IMR-90 (cell line): ENCODE data around the gene RAB30. TPM values are rescaled to one million over a fixed set of nuclear protein-coding genes. Genes with fewer than 3 reads are reported as not detected.

ENCODE experiments used
- ATAC-seq: fragments of 200-7000 bp; cut with Tn5 transposase; 2 replicates; pipeline ENCODE4 v1.9.1; 2020; ENCODE audit warnings: low read depth, mild to moderate bottlenecking, moderate library complexity
- BruUV-seq: library from RNA; stranded (reverse); fragments of 400-500 nt; replicated peaks from 2 replicates; lab custom pipeline; 2021; lab: Mats Ljungman, UMichigan
- CTCF ChIA-PET: fragments of 300-600 bp; formaldehyde crosslinking; extraction: SDS; loops from one replicate; lab custom pipeline; 2021; ENCODE audit warnings: antibody characterized with exemption; lab: Yijun Ruan, JAX
- POLR2A ChIA-PET: fragments of 300-600 bp; sonication (Branson Sonifier 250); formaldehyde crosslinking; loops from one replicate; lab custom pipeline; 2022; ENCODE audit warnings: antibody characterized with exemption; ENCODE audit not compliant: unreplicated experiment; lab: Charles Lee
- DNase-seq: peaks from one replicate; pipeline ENCODE4 v3.0.0; 2013
- H2AFZ ChIP-seq: replicated peaks from 2 replicates; pipeline ENCODE3; 2013; ENCODE audit warnings: low read length, mild to moderate bottlenecking; ENCODE audit not compliant: poor library complexity
- H2AK5ac ChIP-seq: 2 replicates; pipeline ENCODE4 v1.6.1; 2013; ENCODE audit warnings: low read depth, low read length, inconsistent platforms
- H2AK9ac ChIP-seq: replicated peaks from 2 replicates; pipeline ENCODE3; 2013; ENCODE audit warnings: mild to moderate bottlenecking, low read depth, low read length, moderate library complexity; ENCODE audit not compliant: poor library complexity
- H2BK120ac ChIP-seq: 2 replicates; pipeline ENCODE4 v1.6.1; 2013; ENCODE audit warnings: low read depth, low read length, inconsistent platforms
- H2BK15ac ChIP-seq: 3 replicates; pipeline ENCODE4 v1.6.1; 2013; ENCODE audit warnings: low read depth, low read length, inconsistent platforms
- H2BK20ac ChIP-seq: 2 replicates; pipeline ENCODE4 v1.6.1; 2013; ENCODE audit warnings: low read depth, mild to moderate bottlenecking, inconsistent platforms, low read length, moderate library complexity
- H2BK5ac ChIP-seq: 2 replicates; pipeline ENCODE4 v1.6.1; 2013; ENCODE audit warnings: mild to moderate bottlenecking, low read depth, low read length, inconsistent platforms; ENCODE audit not compliant: poor library complexity, severe bottlenecking
- H3K14ac ChIP-seq: replicated peaks from 2 replicates; pipeline ENCODE4 v1.6.1; 2013; ENCODE audit warnings: low read depth, low read length, inconsistent platforms
- H3K18ac ChIP-seq: 2 replicates; pipeline ENCODE4 v1.6.1; 2013; ENCODE audit warnings: low read depth, low read length, control low read depth
- H3K23ac ChIP-seq: 2 replicates; pipeline ENCODE4 v1.6.1; 2013; ENCODE audit warnings: low read depth, low read length, inconsistent platforms
- H3K27ac ChIP-seq: 2 replicates; pipeline ENCODE4 v1.5.1; 2013; ENCODE audit warnings: mild to moderate bottlenecking, control low read depth, low read length; ENCODE audit not compliant: insufficient read depth
- H3K27me3 ChIP-seq: 2 replicates; pipeline ENCODE4 v1.6.1; 2013; ENCODE audit warnings: low read length; ENCODE audit not compliant: control insufficient read depth, insufficient read depth
- H3K36me3 ChIP-seq: 2 replicates; pipeline ENCODE4 v1.6.1; 2013; ENCODE audit warnings: low read length, mixed read lengths; ENCODE audit not compliant: control insufficient read depth, insufficient read depth
- H3K4ac ChIP-seq: 2 replicates; pipeline ENCODE4 v1.6.1; 2013; ENCODE audit warnings: low read depth, low read length, inconsistent platforms
- H3K4me1 ChIP-seq: 2 replicates; pipeline ENCODE4 v1.6.1; 2013; ENCODE audit warnings: low read length, mixed read lengths; ENCODE audit not compliant: control insufficient read depth, insufficient read depth
- H3K4me2 ChIP-seq: 2 replicates; pipeline ENCODE4 v1.6.1; 2013; ENCODE audit warnings: low read depth, mild to moderate bottlenecking, control low read depth, low read length, moderate library complexity
- H3K4me3 ChIP-seq: 2 replicates; pipeline ENCODE4 v1.5.1; 2013; ENCODE audit warnings: low read depth, mild to moderate bottlenecking, control low read depth, low read length, moderate library complexity; ENCODE audit not compliant: insufficient read depth
- H3K56ac ChIP-seq: 2 replicates; pipeline ENCODE4 v1.6.1; 2013; ENCODE audit warnings: low read length, inconsistent platforms; ENCODE audit not compliant: insufficient read depth; ENCODE audit errors: extremely low read depth
- H3K79me1 ChIP-seq, 2 experiments: 2 replicates each; pipeline ENCODE4 v1.6.1; 2013; ENCODE audit warnings: low read length in 2 of 2, inconsistent platforms in 1 of 2, low read depth in 1 of 2
- H3K9ac ChIP-seq: 2 replicates; pipeline ENCODE4 v1.6.1; 2013; ENCODE audit warnings: low read depth, low read length, control low read depth
- H3K9me1 ChIP-seq: 2 replicates; pipeline ENCODE4 v1.6.1; 2013; ENCODE audit warnings: low read length, inconsistent platforms; ENCODE audit not compliant: insufficient read depth
- H3K9me3 ChIP-seq: 2 replicates; pipeline ENCODE4 v1.6.1; 2013; ENCODE audit warnings: low read length; ENCODE audit not compliant: control insufficient read depth, insufficient read depth
- H4K20me1 ChIP-seq: 2 replicates; pipeline ENCODE4 v1.6.1; 2013; ENCODE audit warnings: low read length, inconsistent platforms; ENCODE audit not compliant: insufficient read depth
- H4K5ac ChIP-seq: 2 replicates; pipeline ENCODE4 v1.6.1; 2013; ENCODE audit warnings: mild to moderate bottlenecking, low read depth, low read length, control low read depth
- H4K8ac ChIP-seq, 2 experiments: 2 replicates each; pipeline ENCODE4 v1.6.1; 2013; ENCODE audit warnings: low read depth in 2 of 2, low read length in 2 of 2, control low read depth in 1 of 2, inconsistent platforms in 1 of 2
- H4K91ac ChIP-seq: 2 replicates; pipeline ENCODE4 v1.6.1; 2013; ENCODE audit warnings: low read depth, low read length, inconsistent platforms; ENCODE audit not compliant: insufficient read depth
- BHLHE40 ChIP-seq: fragments of 150-350 bp; IDR thresholded peaks from 2 replicates; pipeline ENCODE4 v1.6.1; 2016; ENCODE audit warnings: mild to moderate bottlenecking, low read depth, low read length
- MAZ ChIP-seq: IDR thresholded peaks from 2 replicates; pipeline ENCODE4 v1.6.1; 2012; ENCODE audit warnings: low read depth, mild to moderate bottlenecking, low read length, improper control_type of control experiment, moderate library complexity, borderline replicate concordance
- RCOR1 ChIP-seq: IDR thresholded peaks from 2 replicates; pipeline ENCODE4 v1.6.1; 2012; ENCODE audit warnings: mild to moderate bottlenecking, low read length, improper control_type of control experiment; ENCODE audit not compliant: insufficient replicate concordance
- WGBS, 2 experiments: methylation state at CpG; one replicate each; pipeline versions ENCODE4 v1.1.5 to v1.1.7; 2013; ENCODE audit warnings: missing lambda C conversion rate in 2 of 2; ENCODE audit not compliant: insufficient read length in 1 of 2; ENCODE audit errors: extremely low coverage in 2 of 2; 5-methylcytosine and 5-hydroxymethylcytosine counted together
- dilution Hi-C: fragments of 300-500 bp; cut with HindIII; formaldehyde crosslinking; loops from one replicate; pipeline ENCODE4 v1.14.3; 2018; ENCODE audit warnings: low sequenced_read_pairs; ENCODE audit not compliant: unreplicated experiment
- in situ Hi-C: fragments of 300-500 bp; cut with MboI; formaldehyde crosslinking; loops from 3 replicates; pipeline ENCODE4 v1.14.3; 2019; ENCODE audit warnings: low sequenced_read_pairs, inconsistent platforms, mixed read lengths
- intact Hi-C: fragments of 100-400 bp; cut with micrococcal nuclease; formaldehyde crosslinking; loops from 2 replicates; pipeline ENCODE4 v1.10.0; 2022
- polyA plus RNA-seq, 3 experiments: library from polyadenylated mRNA; depleted of rRNA; stranded (reverse); fragments of >200 nt; gene quantifications; 2 replicates each; pipeline ENCODE4 v1.2.3, GENCODE V29; 2012; ENCODE audit warnings: low replicate concordance in 1 of 3
- total RNA-seq: library from RNA; depleted of rRNA; stranded (reverse); fragments of >200 nt; gene quantifications from 2 replicates; pipeline ENCODE4 v1.2.3, GENCODE V29; 2012

Gene RAB30
- total and polyA plus RNA-seq, 2 of the 4 experiments (the other 2 are of a cell fraction): 7.2 to 25.6 TPM

- Histone ChIP-seq H2BK15ac (no peak overlapping the region), H3K4me1 (no peaks in the 10 kb centered on the region; the same call in 1 of the 2 replicates), H3K9me3 (no peaks in the 10 kb centered on the region), H3K4ac (no peak overlapping the region), H3K9me1 (no peaks in the 10 kb centered on the region; the same call in 1 of the 2 replicates), H3K14ac (no peak overlapping the region), H3K4me2 (no peak overlapping the region), H2AK9ac (no peak overlapping the region), H3K9ac (no peak overlapping the region), H3K27me3 (no peaks in the 10 kb centered on the region), H2BK20ac (no peak overlapping the region), H3K56ac (no peak overlapping the region), H3K36me3 (no peaks in the 10 kb centered on the region), H2AK5ac (no peak overlapping the region), H4K91ac (no peak overlapping the region), H3K79me1 (peaks cover 5 to 8% of the 10 kb centered on the region in 2 experiments; a peak in 1 of 4 replicates), H2BK5ac (no peak overlapping the region), H3K27ac (no peak overlapping the region), H2BK120ac (no peak overlapping the region), H4K8ac (no peak overlapping the region), H3K18ac (no peak overlapping the region), H4K20me1 (peaks cover 9% of the 10 kb centered on the region; the same call in 1 of the 2 replicates), H2AFZ (no peak overlapping the region), H4K5ac (no peak overlapping the region), H3K23ac (no peak overlapping the region), H3K4me3 (no peak overlapping the region)
- intact Hi-C loops: no loop called here
- CTCF ChIA-PET: interaction anchor here (0.6 to 0.9 kb wide), 2 partner anchors 31 to 85 kb away, joined by 3 to 4 read pairs; no protein-coding TSS in a partner anchor
- DNase-seq: no peak
- WGBS, 2 experiments: 91% methylated on average over 4 of the region's 17 CpGs; no CpG with 5 or more reads in 1 of the 2 experiments
- BruUV-seq: no TSS peak
- POLR2A ChIA-PET: no interaction called here
- dilution Hi-C loops: no loop called here
- in situ Hi-C loops: no loop called here
- TF ChIP-seq BHLHE40 (no peak), MAZ (no peak), RCOR1 (no peak)
- no peak for ATAC-seq
These were observed 50.5 kb downstream of the RAB30 start for GRCh38 chr11:83020942-83021779.
